Osteoblast (primary cell): Measurements from ENCODE around the gene SLC25A4. TPM values are rescaled to one million over a fixed set of nuclear protein-coding genes. Genes with fewer than 3 reads are reported as not detected.

Experiments used
- DNase-seq: peaks from one replicate; pipeline ENCODE4 v3.0.0; 2011; ENCODE audit warnings: low spot score, mixed read lengths; ENCODE audit not compliant: insufficient read length; ENCODE audit errors: missing footprints
- H2AFZ ChIP-seq: 2 replicates; pipeline ENCODE4 v1.6.0; 2011; ENCODE audit warnings: mild to moderate bottlenecking, low read length
- H3K27ac ChIP-seq: 2 replicates; pipeline ENCODE4 v1.5.1; 2011; ENCODE audit warnings: mild to moderate bottlenecking, low read depth, low read length, moderate library complexity
- H3K27me3 ChIP-seq: 2 replicates; pipeline ENCODE4 v1.6.0; 2012; ENCODE audit warnings: mild to moderate bottlenecking, control low read depth, inconsistent platforms, low read length, moderate library complexity; ENCODE audit not compliant: insufficient read depth
- H3K36me3 ChIP-seq: 2 replicates; pipeline ENCODE4 v1.5.1; 2011; ENCODE audit warnings: mild to moderate bottlenecking, low read length, control low read depth, moderate library complexity; ENCODE audit not compliant: insufficient read depth
- H3K4me1 ChIP-seq: 2 replicates; pipeline ENCODE4 v1.5.1; 2011; ENCODE audit warnings: mild to moderate bottlenecking, low read length, control low read depth, moderate library complexity; ENCODE audit not compliant: insufficient read depth
- H3K4me2 ChIP-seq: 2 replicates; pipeline ENCODE4 v1.6.0; 2011; ENCODE audit warnings: mild to moderate bottlenecking, low read length; ENCODE audit not compliant: insufficient read depth
- H3K4me3 ChIP-seq: fragments of 200-600 bp; sonication (generic); 3 replicates; pipeline ENCODE4 v1.5.1; 2012; ENCODE audit warnings: mild to moderate bottlenecking, low read length, inconsistent platforms; ENCODE audit not compliant: insufficient read depth
- H3K79me2 ChIP-seq: 2 replicates; pipeline ENCODE4 v1.6.0; 2012; ENCODE audit warnings: mild to moderate bottlenecking, low read length, control low read depth, inconsistent platforms; ENCODE audit not compliant: insufficient read depth
- H3K9me3 ChIP-seq: 2 replicates; pipeline ENCODE4 v1.5.1; 2011; ENCODE audit warnings: low read depth, low read length, control low read depth
- H4K20me1 ChIP-seq: 2 replicates; pipeline ENCODE4 v1.6.0; 2012; ENCODE audit warnings: mild to moderate bottlenecking, low read length, control low read depth; ENCODE audit not compliant: insufficient read depth
- total RNA-seq: library from RNA; depleted of rRNA; stranded (reverse); fragments of >200 nt; gene quantifications from 2 replicates; pipeline ENCODE4 v1.2.3, GENCODE V29; 2012
- TF ChIP-seq, protein P1 (sequence below): IDR thresholded peaks from 2 replicates; pipeline ENCODE4 v1.5.1; 2011; ENCODE audit warnings: mild to moderate bottlenecking, low read depth, low read length, moderate library complexity; ENCODE audit errors: extremely low read depth

The SLC25A4 gene
- total RNA-seq, 1 donor = 14.1 TPM

DNA sequence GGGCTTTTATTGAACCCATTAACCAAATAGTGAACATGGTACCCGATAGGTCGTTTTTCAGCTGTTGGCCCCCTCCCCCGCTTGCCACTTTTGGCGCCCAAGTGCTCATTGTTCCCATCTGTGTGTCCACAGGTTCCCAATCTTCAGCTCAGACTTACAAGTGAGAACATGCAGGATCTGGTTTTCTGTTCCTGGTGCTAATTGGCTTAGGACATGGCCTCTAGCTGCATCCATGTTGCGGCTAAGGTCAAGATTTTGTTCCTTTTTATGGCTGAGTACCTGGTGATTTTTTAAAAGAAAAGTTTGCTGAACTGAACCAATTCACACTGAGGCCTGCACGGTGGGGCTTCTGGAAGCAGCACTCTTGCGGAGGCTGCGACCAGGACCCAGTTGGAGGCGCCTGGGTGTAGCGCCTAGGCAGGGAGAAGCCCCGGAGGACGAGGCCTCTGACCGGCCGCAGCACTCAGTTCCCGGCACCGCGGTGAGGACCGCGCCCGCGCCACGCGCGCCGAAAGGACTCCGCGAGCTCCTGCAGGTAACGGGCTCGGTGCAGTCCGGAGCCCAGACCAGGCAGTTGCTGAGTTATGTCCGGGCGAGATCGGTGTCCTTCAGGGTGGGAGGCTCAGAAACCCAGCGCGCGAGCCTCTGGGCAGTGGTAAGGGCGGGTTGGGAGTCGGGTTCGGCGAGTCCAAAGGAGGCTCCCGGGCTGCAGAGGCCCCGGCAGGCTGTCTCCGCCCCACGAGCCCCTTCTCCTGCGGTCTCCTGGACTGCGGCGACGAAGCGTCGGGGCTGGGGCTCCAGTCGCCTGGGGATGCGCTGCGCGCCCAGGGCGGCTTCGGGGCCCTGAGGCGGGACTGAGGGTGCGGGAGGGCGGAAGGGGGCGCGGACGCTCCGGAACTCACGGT lies 15.8 kb upstream of the SLC25A4 start:
- H3K27ac ChIP-seq = no peak overlapping the region
- peaks cover 30% of the 10 kb centered on the region for H3K27me3 ChIP-seq
- no peaks in the 10 kb centered on the region for H3K9me3 ChIP-seq
- peak overlapping the region; percentile 68 for H3K4me3 ChIP-seq
- H3K79me2 ChIP-seq = no peaks in the 10 kb centered on the region
- peak; percentile 87 for DNase-seq
- TF ChIP-seq, protein P1, sequence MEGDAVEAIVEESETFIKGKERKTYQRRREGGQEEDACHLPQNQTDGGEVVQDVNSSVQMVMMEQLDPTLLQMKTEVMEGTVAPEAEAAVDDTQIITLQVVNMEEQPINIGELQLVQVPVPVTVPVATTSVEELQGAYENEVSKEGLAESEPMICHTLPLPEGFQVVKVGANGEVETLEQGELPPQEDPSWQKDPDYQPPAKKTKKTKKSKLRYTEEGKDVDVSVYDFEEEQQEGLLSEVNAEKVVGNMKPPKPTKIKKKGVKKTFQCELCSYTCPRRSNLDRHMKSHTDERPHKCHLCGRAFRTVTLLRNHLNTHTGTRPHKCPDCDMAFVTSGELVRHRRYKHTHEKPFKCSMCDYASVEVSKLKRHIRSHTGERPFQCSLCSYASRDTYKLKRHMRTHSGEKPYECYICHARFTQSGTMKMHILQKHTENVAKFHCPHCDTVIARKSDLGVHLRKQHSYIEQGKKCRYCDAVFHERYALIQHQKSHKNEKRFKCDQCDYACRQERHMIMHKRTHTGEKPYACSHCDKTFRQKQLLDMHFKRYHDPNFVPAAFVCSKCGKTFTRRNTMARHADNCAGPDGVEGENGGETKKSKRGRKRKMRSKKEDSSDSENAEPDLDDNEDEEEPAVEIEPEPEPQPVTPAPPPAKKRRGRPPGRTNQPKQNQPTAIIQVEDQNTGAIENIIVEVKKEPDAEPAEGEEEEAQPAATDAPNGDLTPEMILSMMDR = no peak
- H4K20me1 ChIP-seq = no peaks in the 10 kb centered on the region
- peak overlapping the region; percentile 82 for H3K4me2 ChIP-seq
- no peaks in the 10 kb centered on the region for H3K36me3 ChIP-seq
- H3K4me1 ChIP-seq = peaks cover 11% of the 10 kb centered on the region
- peak overlapping the region; percentile 87 for H2AFZ ChIP-seq

DNA sequence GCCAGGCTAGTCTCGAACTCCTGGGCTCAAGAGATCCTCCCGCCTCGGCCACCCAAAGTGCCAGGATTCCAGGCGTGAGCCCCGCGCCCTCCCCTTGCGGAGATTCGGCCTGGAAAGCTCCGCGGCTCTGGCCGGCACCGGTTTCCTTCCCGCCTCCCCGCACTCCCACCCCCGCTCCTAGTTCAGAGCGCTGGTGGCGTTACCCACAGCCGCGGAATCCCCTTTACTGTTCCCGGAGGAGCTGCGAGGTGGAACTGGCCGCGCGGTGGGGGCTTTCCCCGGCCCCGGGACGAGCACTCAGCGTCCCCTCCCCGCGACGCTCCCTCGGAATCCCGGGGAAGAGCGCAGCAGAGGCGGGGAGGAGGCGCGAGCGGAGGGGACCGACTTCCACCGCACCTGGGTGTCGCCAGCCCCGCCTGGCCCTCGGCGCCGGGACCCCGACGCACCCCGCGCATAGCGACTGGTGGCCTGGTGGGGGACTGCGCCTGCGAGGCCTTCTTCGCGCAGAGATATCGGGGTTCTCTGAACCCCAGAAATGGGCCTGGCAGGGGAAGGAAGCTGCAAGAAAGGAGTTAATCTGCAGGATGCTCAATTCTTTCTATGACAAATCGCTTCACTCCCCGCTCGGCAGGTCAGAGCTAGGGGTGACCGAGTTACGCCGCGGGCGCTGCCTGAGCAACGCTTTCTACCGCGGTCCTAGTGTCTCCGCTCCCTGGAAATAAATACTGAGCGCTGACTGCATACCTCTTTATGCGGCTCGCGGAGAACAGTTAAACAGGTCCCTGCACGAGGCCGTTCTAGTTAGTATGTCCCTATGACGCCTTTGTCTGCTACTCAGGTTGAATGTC lies 14.6 kb upstream of the SLC25A4 start:
- Histone ChIP-seq H3K79me2 (no peaks in the 10 kb centered on the region), H3K27me3 (peaks cover 30% of the 10 kb centered on the region), H3K27ac (no peak overlapping the region), H3K9me3 (no peaks in the 10 kb centered on the region), H3K36me3 (no peaks in the 10 kb centered on the region), H3K4me1 (peaks cover 11% of the 10 kb centered on the region), H4K20me1 (no peaks in the 10 kb centered on the region), H2AFZ (peak overlapping the region; percentile 58), H3K4me2 (peak overlapping the region; percentile 82), H3K4me3 (peak overlapping the region; percentile 70)
- TF ChIP-seq, protein P1 = no peak
- peak; percentile 88 for DNase-seq

GRCh38 chr4:185134307-185134869 lies 8.7 kb upstream of the SLC25A4 start:
- TF ChIP-seq, protein P1 = peak; percentile 75
- H3K4me2 ChIP-seq = no peak overlapping the region

More at GRCh38 chr4:185134307-185134869, 8.7 kb upstream of the SLC25A4 start:
- DNase-seq = peak; percentile 90
- H2AFZ ChIP-seq = no peak overlapping the region
- no peaks in the 10 kb centered on the region for H3K79me2 ChIP-seq
- no peaks in the 10 kb centered on the region for H3K4me1 ChIP-seq
- H3K4me3 ChIP-seq = no peak overlapping the region
- no peaks in the 10 kb centered on the region for H3K36me3 ChIP-seq
- H3K27ac ChIP-seq = no peak overlapping the region
- H4K20me1 ChIP-seq = no peaks in the 10 kb centered on the region
- no peaks in the 10 kb centered on the region for H3K27me3 ChIP-seq
- no peaks in the 10 kb centered on the region for H3K9me3 ChIP-seq
